Liver (tissue), 9 donors: ENCODE data around the gene CTNNA2. TPM values are rescaled to one million over a fixed set of nuclear protein-coding genes. Genes with fewer than 3 reads are reported as not detected.

Source experiments
- DNase-seq: peaks from one replicate; pipeline ENCODE4 v3.0.0-alpha.2; 2017; ENCODE audit warnings: low spot score
- H3K27ac ChIP-seq, 2 donors: one replicate each; pipeline ENCODE4 v1.7.0; 2013; ENCODE audit warnings: inconsistent platforms in 2 of 2, low read length in 2 of 2, control low read depth in 1 of 2, low read depth in 1 of 2, mild to moderate bottlenecking in 1 of 2
- H3K27me3 ChIP-seq, 4 donors: one replicate each; pipeline versions ENCODE4 v1.6.1 to v1.7.0; 2013; ENCODE audit warnings: low read length in 3 of 4, inconsistent platforms in 1 of 4, mild to moderate bottlenecking in 1 of 4, moderate library complexity in 1 of 4; ENCODE audit not compliant: control insufficient read depth in 4 of 4, insufficient read depth in 4 of 4
- H3K36me3 ChIP-seq, 4 donors: one replicate each; pipeline versions ENCODE4 v1.6.1 to v1.7.0; 2013; ENCODE audit warnings: low read length in 3 of 4, mild to moderate bottlenecking in 3 of 4, low read depth in 1 of 4, moderate library complexity in 1 of 4; ENCODE audit not compliant: control insufficient read depth in 4 of 4, insufficient read depth in 3 of 4
- H3K4me1 ChIP-seq, 4 donors: one replicate each; pipeline versions ENCODE4 v1.6.1 to v1.7.0; 2013; ENCODE audit warnings: low read length in 3 of 4, mild to moderate bottlenecking in 3 of 4, moderate library complexity in 1 of 4; ENCODE audit not compliant: control insufficient read depth in 4 of 4, insufficient read depth in 4 of 4
- H3K4me3 ChIP-seq, 3 donors: one replicate each; pipeline versions ENCODE4 v1.6.1 to v1.7.0; 2013; ENCODE audit warnings: low read length in 3 of 3, control low read depth in 1 of 3, low read depth in 1 of 3, mild to moderate bottlenecking in 1 of 3
- H3K9ac ChIP-seq, 2 donors: one replicate each; pipeline ENCODE4 v1.7.0; 2013; ENCODE audit warnings: low read length in 2 of 2, mild to moderate bottlenecking in 2 of 2, moderate library complexity in 2 of 2, control low read depth in 1 of 2, low read depth in 1 of 2
- H3K9me3 ChIP-seq, 4 donors: one replicate each; pipeline versions ENCODE4 v1.6.1 to v1.7.0; 2013; ENCODE audit warnings: low read length in 3 of 4; ENCODE audit not compliant: control insufficient read depth in 4 of 4
- ATF3 ChIP-seq: IDR thresholded peaks from 2 replicates; pipeline ENCODE4 v1.6.1; 2016; ENCODE audit warnings: antibody characterized with exemption
- CTCF ChIP-seq: fragments of 150-350 bp; IDR thresholded peaks from 2 replicates; pipeline ENCODE4 v1.5.1; 2017; ENCODE audit warnings: improper control_type of control experiment, low read depth, low read length; ENCODE audit not compliant: missing input control
- EGR1 ChIP-seq, 2 donors: IDR thresholded peaks; 2 replicates each; pipeline ENCODE4 v1.6.1; 2016 to 2018; ENCODE audit warnings: antibody characterized with exemption in 2 of 2, low read depth in 2 of 2
- FOXA1 ChIP-seq: IDR thresholded peaks from 2 replicates; pipeline ENCODE4 v1.6.1; 2016; ENCODE audit warnings: antibody characterized with exemption
- FOXA2 ChIP-seq: IDR thresholded peaks from 2 replicates; pipeline ENCODE4 v1.6.1; 2016; ENCODE audit warnings: antibody characterized with exemption
- GABPA ChIP-seq, 2 donors: IDR thresholded peaks in 1 of 2; conservative IDR thresholded peaks in 1 of 2; 2 replicates each; pipeline ENCODE4 v1.6.1; 2016; ENCODE audit warnings: antibody characterized with exemption in 2 of 2, mild to moderate bottlenecking in 1 of 2, moderate library complexity in 1 of 2
- HNF4A ChIP-seq, 2 donors: conservative IDR thresholded peaks; 2 replicates each; pipeline ENCODE4 v1.6.1; 2016; ENCODE audit warnings: antibody characterized with exemption in 2 of 2, mild to moderate bottlenecking in 2 of 2
- HNF4G ChIP-seq: IDR thresholded peaks from 2 replicates; pipeline ENCODE4 v1.6.1; 2016; ENCODE audit warnings: antibody characterized with exemption
- JUND ChIP-seq, 2 donors: IDR thresholded peaks; 2 replicates each; pipeline ENCODE4 v1.6.1; 2016; ENCODE audit warnings: antibody characterized with exemption in 2 of 2
- MAX ChIP-seq: IDR thresholded peaks from 2 replicates; pipeline ENCODE4 v1.6.1; 2016; ENCODE audit warnings: antibody characterized with exemption
- NR2F2 ChIP-seq: IDR thresholded peaks from 2 replicates; pipeline ENCODE4 v1.6.1; 2016; ENCODE audit warnings: antibody characterized with exemption
- RAD21 ChIP-seq, 2 donors: IDR thresholded peaks; 2 replicates each; pipeline ENCODE4 v1.6.1; 2016; ENCODE audit warnings: antibody characterized with exemption in 2 of 2, mild to moderate bottlenecking in 2 of 2
- REST ChIP-seq: IDR thresholded peaks from 2 replicates; pipeline ENCODE4 v1.6.1; 2016; ENCODE audit warnings: antibody characterized with exemption, mild to moderate bottlenecking
- RXRA ChIP-seq, 2 donors: IDR thresholded peaks; 2 replicates each; pipeline ENCODE4 v1.6.1; 2017 to 2018; ENCODE audit warnings: antibody characterized with exemption in 2 of 2, mild to moderate bottlenecking in 1 of 2
- SP1 ChIP-seq: IDR thresholded peaks from 2 replicates; pipeline ENCODE4 v1.6.1; 2018; ENCODE audit warnings: antibody characterized with exemption, mild to moderate bottlenecking
- TAF1 ChIP-seq: conservative IDR thresholded peaks from 2 replicates; pipeline ENCODE4 v1.6.1; 2016; ENCODE audit warnings: antibody characterized with exemption, mild to moderate bottlenecking
- YY1 ChIP-seq: IDR thresholded peaks from 2 replicates; pipeline ENCODE4 v1.6.1; 2016; ENCODE audit warnings: antibody characterized with exemption, mild to moderate bottlenecking
- ZBTB33 ChIP-seq: IDR thresholded peaks from 2 replicates; pipeline ENCODE4 v1.6.1; 2016; ENCODE audit warnings: antibody characterized with exemption
- WGBS: extraction: QIAGEN DNeasy Blood & Tissue Kit; methylation state at CpG from one replicate; pipeline ENCODE4 v1.1.7; 2013; 5-methylcytosine and 5-hydroxymethylcytosine counted together
- polyA plus RNA-seq, 2 donors: library from polyadenylated mRNA; stranded (reverse) in 1 of 2; unstranded in 1 of 2; fragments of 200-250 nt in 1 of 2; fragments of >200 nt in 1 of 2; fragmentation: Nextera tagmentation in 1 of 2; extraction: Ambion mirVana in 1 of 2; gene quantifications; one replicate each; pipeline versions ENCODE4 v1.2.1 to v1.2.3, GENCODE V29; 2013 to 2015
- total RNA-seq, 2 donors: library from RNA; depleted of rRNA; stranded (reverse); fragments of >200 nt; gene quantifications; one replicate each; pipeline ENCODE4 v1.2.3, GENCODE V29; 2014
- donor health status: healthy.
- donor health status: healthy.
- donor health status: healthy.
- donor health status: healthy.
- donor health status: healthy.

CTNNA2 gene
- total and polyA plus RNA-seq, 4 donors = 0.05 TPM; not detected in 3

GRCh38 chr2:80008596-80008995 lies 495.7 kb downstream of the CTNNA2 start:
- no peaks in the 10 kb centered on the region for H3K4me1 ChIP-seq
- no peak overlapping the region for H3K9ac ChIP-seq
- no peak overlapping the region for H3K4me3 ChIP-seq
- H3K9me3 ChIP-seq = no peaks in the 10 kb centered on the region
- H3K27me3 ChIP-seq = no peaks in the 10 kb centered on the region
- H3K27ac ChIP-seq = no peak overlapping the region
- 51% methylated on average over 4 of the region's 4 CpGs for WGBS
- no peak for DNase-seq
- TF ChIP-seq CTCF = no peak
- TF ChIP-seq SP1 = no peak
- TF ChIP-seq JUND (IDR thresholded peaks at IDR 0.05) = no peak
- TF ChIP-seq YY1 = no peak
- TF ChIP-seq REST = no peak
- no peak for TF ChIP-seq FOXA2
- no peak for TF ChIP-seq GABPA (IDR thresholded peaks at IDR 0.05 in 1 of 2, conservative IDR thresholded peaks at IDR 0.05 in 1 of 2)
- TF ChIP-seq ATF3 = no peak
- TF ChIP-seq RXRA (IDR thresholded peaks at IDR 0.05) = no peak
- no peak for TF ChIP-seq HNF4G
- TF ChIP-seq TAF1 = no peak
- TF ChIP-seq FOXA1 = no peak
- no peak for TF ChIP-seq RAD21 (IDR thresholded peaks at IDR 0.05)
- no peak for TF ChIP-seq ZBTB33
- no peak for TF ChIP-seq MAX
- no peak for TF ChIP-seq EGR1 (IDR thresholded peaks at IDR 0.05; ENCODE audit: low read depth in 2 of 2)
- TF ChIP-seq HNF4A (conservative IDR thresholded peaks at IDR 0.05) = no peak
- TF ChIP-seq NR2F2 = no peak
- H3K36me3 ChIP-seq = no peaks in the 10 kb centered on the region
